Smooth muscle cell (in vitro differentiated cells): ENCODE data around the gene TMEM45B. TPM values are rescaled to one million over a fixed set of nuclear protein-coding genes. Genes with fewer than 3 reads are reported as not detected.

Source experiments
- DNase-seq: peaks from one replicate; lab custom pipeline; 2025; ENCODE audit not compliant: unreplicated experiment; lab: John Stamatoyannopoulos, UW
- H2AFZ ChIP-seq: fragments of 200-600 bp; sonication (generic); 2 replicates; pipeline ENCODE4 v1.6.0; 2016; ENCODE audit warnings: antibody characterized with exemption, low read depth, mild to moderate bottlenecking
- H3F3A ChIP-seq: fragments of 200-600 bp; sonication (generic); 2 replicates; pipeline ENCODE4 v1.6.0; 2017; ENCODE audit warnings: antibody characterized with exemption, low read depth
- H3K27ac ChIP-seq: fragments of 200-600 bp; sonication (generic); 2 replicates; pipeline ENCODE4 v1.5.1; 2016; ENCODE audit warnings: low read depth, mild to moderate bottlenecking
- H3K27me3 ChIP-seq: fragments of 200-600 bp; sonication (generic); 2 replicates; pipeline ENCODE4 v1.6.1; 2016; ENCODE audit warnings: low read depth, mild to moderate bottlenecking
- H3K36me3 ChIP-seq: fragments of 200-600 bp; sonication (generic); 2 replicates; pipeline ENCODE4 v1.5.1; 2016; ENCODE audit warnings: low read depth
- H3K4me1 ChIP-seq: fragments of 200-600 bp; sonication (generic); 2 replicates; pipeline ENCODE4 v1.5.1; 2016; ENCODE audit warnings: low read depth
- H3K4me2 ChIP-seq: fragments of 200-600 bp; sonication (generic); 2 replicates; pipeline ENCODE4 v1.6.0; 2016; ENCODE audit warnings: mild to moderate bottlenecking
- H3K4me3 ChIP-seq: fragments of 200-600 bp; sonication (generic); 2 replicates; pipeline ENCODE4 v1.5.1; 2016; ENCODE audit warnings: mild to moderate bottlenecking
- H3K79me2 ChIP-seq: fragments of 200-600 bp; sonication (generic); 2 replicates; pipeline ENCODE4 v1.6.0; 2016; ENCODE audit warnings: low read depth, mild to moderate bottlenecking
- H3K9ac ChIP-seq: fragments of 200-600 bp; sonication (generic); 2 replicates; pipeline ENCODE4 v1.6.0; 2016; ENCODE audit warnings: low read depth
- H3K9me3 ChIP-seq: fragments of 200-600 bp; sonication (generic); replicated peaks from 2 replicates; pipeline ENCODE4 v1.5.1; 2016; ENCODE audit warnings: low read depth
- H4K20me1 ChIP-seq: fragments of 200-600 bp; sonication (generic); 2 replicates; pipeline ENCODE4 v1.6.0; 2016; ENCODE audit warnings: low read depth
- CTCF ChIP-seq: fragments of 200-600 bp; sonication (generic); IDR thresholded peaks from 2 replicates; pipeline ENCODE4 v1.5.1; 2017; ENCODE audit warnings: borderline replicate concordance, mild to moderate bottlenecking, antibody characterized with exemption; ENCODE audit not compliant: insufficient read depth, poor library complexity, severe bottlenecking
- WGBS: methylation state at CpG from one replicate; pipeline ENCODE4 v1.1.7; 2016; ENCODE audit warnings: low lambda C conversion rate; 5-methylcytosine and 5-hydroxymethylcytosine counted together
- polyA plus RNA-seq: library from polyadenylated mRNA; unstranded; fragments of >200 nt; fragmentation: Nextera tagmentation; extraction: Ambion mirVana; gene quantifications from 2 replicates; pipeline ENCODE4 v1.2.1, GENCODE V29; 2016
- total RNA-seq: library from RNA; depleted of rRNA; stranded (reverse); fragments of >200 nt; gene quantifications from 2 replicates; pipeline ENCODE4 v1.2.3, GENCODE V29; 2014

Gene TMEM45B
- total and polyA plus RNA-seq, 2 experiments from 2014 or later, result 3.4 to 4.0 TPM

GRCh38 chr11:129871914-129872313 is 56.3 kb downstream of the TMEM45B start:
- H3K4me1 ChIP-seq, result no peaks in the 10 kb centered on the region
- no peaks in the 10 kb centered on the region for H3K9me3 ChIP-seq
- peaks cover 22% of the 10 kb centered on the region for H3K36me3 ChIP-seq
- no peak overlapping the region for H3K4me2 ChIP-seq
- H3K4me3 ChIP-seq, result no peak overlapping the region
- DNase-seq, result no peak
- H3K9ac ChIP-seq, result no peak overlapping the region
- no peak for TF ChIP-seq CTCF
- H4K20me1 ChIP-seq, result peaks cover 9% of the 10 kb centered on the region
- H3K27ac ChIP-seq, result no peak overlapping the region
- no peak overlapping the region for H2AFZ ChIP-seq
- no peaks in the 10 kb centered on the region for H3K79me2 ChIP-seq
- WGBS, result 96% methylated on average over 7 of the region's 7 CpGs
- H3F3A ChIP-seq, result no peaks in the 10 kb centered on the region
- no peaks in the 10 kb centered on the region for H3K27me3 ChIP-seq

DNA sequence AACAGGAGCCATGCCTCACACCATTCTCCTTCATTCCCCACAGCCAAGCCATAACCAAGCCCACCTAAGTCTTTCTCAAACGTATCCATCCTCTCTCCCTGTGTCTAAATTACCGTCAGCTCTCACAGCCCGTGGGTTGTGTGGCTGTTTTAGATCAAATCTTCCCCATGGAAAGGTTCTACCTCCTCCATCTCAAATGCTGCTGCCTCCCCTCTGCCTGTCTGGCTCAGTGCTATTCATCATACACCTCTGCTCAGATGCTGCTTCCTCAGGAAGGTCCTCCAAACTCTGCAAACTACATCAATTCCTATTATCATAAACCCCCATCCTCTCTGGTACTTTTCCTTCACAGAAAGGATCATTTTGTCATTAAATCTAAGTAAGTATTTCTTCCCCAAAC is 64.7 kb downstream of the TMEM45B start:
- Histone ChIP-seq H3K36me3 (peaks cover 17% of the 10 kb centered on the region), H4K20me1 (peaks cover 5% of the 10 kb centered on the region), H3K9ac (no peak overlapping the region), H3F3A (no peaks in the 10 kb centered on the region), H3K9me3 (no peaks in the 10 kb centered on the region), H3K4me2 (no peak overlapping the region), H3K4me1 (no peaks in the 10 kb centered on the region), H3K27me3 (no peaks in the 10 kb centered on the region), H2AFZ (no peak overlapping the region), H3K4me3 (no peak overlapping the region), H3K79me2 (no peaks in the 10 kb centered on the region), H3K27ac (no peak overlapping the region)
- no peak for TF ChIP-seq CTCF
- DNase-seq, result no peak
- 93% methylated on average over 3 of the region's 3 CpGs for WGBS

GRCh38 chr11:129881570-129882170 is 66.0 kb downstream of the TMEM45B start:
- Histone ChIP-seq H3K4me2 (no peak overlapping the region), H3K36me3 (peaks cover 17% of the 10 kb centered on the region), H3K9me3 (no peaks in the 10 kb centered on the region), H3F3A (no peaks in the 10 kb centered on the region), H3K4me1 (no peaks in the 10 kb centered on the region), H3K27ac (no peak overlapping the region), H4K20me1 (peaks cover 5% of the 10 kb centered on the region), H3K27me3 (no peaks in the 10 kb centered on the region), H2AFZ (no peak overlapping the region), H3K4me3 (no peak overlapping the region), H3K9ac (no peak overlapping the region), H3K79me2 (no peaks in the 10 kb centered on the region)
- 77% methylated on average over 9 of the region's 9 CpGs for WGBS
- no peak for DNase-seq
- peak; percentile 41 for TF ChIP-seq CTCF

GRCh38 chr11:129884581-129884980 is 68.9 kb downstream of the TMEM45B start:
- DNase-seq, result no peak
- no peak overlapping the region for H3K4me3 ChIP-seq
- TF ChIP-seq CTCF, result no peak
- H3F3A ChIP-seq, result no peaks in the 10 kb centered on the region
- no peak overlapping the region for H3K4me2 ChIP-seq
- 96% methylated on average over 8 of the region's 8 CpGs for WGBS
- no peaks in the 10 kb centered on the region for H3K27me3 ChIP-seq
- H3K4me1 ChIP-seq, result no peaks in the 10 kb centered on the region
- H3K9me3 ChIP-seq, result no peaks in the 10 kb centered on the region
- no peak overlapping the region for H3K9ac ChIP-seq
- peaks cover 27% of the 10 kb centered on the region for H3K36me3 ChIP-seq
- no peak overlapping the region for H2AFZ ChIP-seq
- H3K79me2 ChIP-seq, result no peaks in the 10 kb centered on the region
- no peak overlapping the region for H3K27ac ChIP-seq
- peaks cover 5% of the 10 kb centered on the region for H4K20me1 ChIP-seq
